Vagina (tissue), 2 donors: ENCODE measurements around the gene LMX1B. TPM values are rescaled to one million over a fixed set of nuclear protein-coding genes. Genes with fewer than 3 reads are reported as not detected.

Experiments
- DNase-seq, 2 donors: peaks; one replicate each; pipeline ENCODE4 v3.0.0-alpha.2; 2017; ENCODE audit errors: extremely low spot score in 2 of 2
- H3K27ac ChIP-seq: fragments of 200-600 bp; sonication (generic); one replicate; pipeline ENCODE4 v1.5.1; 2019
- H3K27me3 ChIP-seq: fragments of 200-600 bp; sonication (generic); one replicate; pipeline ENCODE4 v1.5.1; 2019
- H3K36me3 ChIP-seq, 2 donors: fragments of 200-600 bp; sonication (generic); one replicate each; pipeline ENCODE4 v1.5.1; 2017 to 2019
- H3K4me1 ChIP-seq: fragments of 200-600 bp; sonication (generic); one replicate; pipeline ENCODE4 v1.5.1; 2019
- H3K4me3 ChIP-seq, 2 donors: fragments of 200-600 bp; sonication (generic); 1 replicate in 1 of 2; 2 replicates in 1 of 2; pipeline ENCODE4 v1.5.1; 2016 to 2019
- H3K9me3 ChIP-seq: fragments of 200-600 bp; sonication (generic); one replicate; pipeline ENCODE4 v1.5.1; 2019
- CTCF ChIP-seq, 3 experiments: fragments of 450-650 bp in 2 of 3; fragments of 200-600 bp in 1 of 3; sonication (generic) in 1 of 3; IDR thresholded peaks; one replicate each; pipeline ENCODE4 v1.5.1; 2017 to 2019; ENCODE audit warnings: antibody characterized with exemption in 3 of 3, mild to moderate bottlenecking in 2 of 3, moderate library complexity in 2 of 3
- POLR2A ChIP-seq, 2 donors: fragments of 450-650 bp; IDR thresholded peaks; one replicate each; pipeline ENCODE4 v1.6.1; 2017; ENCODE audit warnings: antibody characterized with exemption in 2 of 2, mild to moderate bottlenecking in 2 of 2, moderate library complexity in 2 of 2
- POLR2AphosphoS5 ChIP-seq, 2 donors: sonication (generic); formaldehyde crosslinking; IDR thresholded peaks; one replicate each; pipeline ENCODE4 v1.9.0; 2017; ENCODE audit warnings: antibody characterized with exemption in 2 of 2, mild to moderate bottlenecking in 2 of 2, low read depth in 1 of 2; ENCODE audit not compliant: insufficient read depth in 1 of 2
- intact Hi-C: fragments of 100-400 bp; cut with DNase I; formaldehyde crosslinking; loops from one replicate; pipeline ENCODE4 v1.15.1; 2023
- total RNA-seq: library from RNA; depleted of rRNA; stranded (reverse); fragments of >200 nt; gene quantifications from one replicate; pipeline ENCODE4 v1.2.3, GENCODE V29; 2016

Gene LMX1B
- total RNA-seq, 1 donor from 2014 or later: not detected

GRCh38 chr9:126647585-126648411 is 34.1 kb downstream of the LMX1B start:
- Histone ChIP-seq H3K4me3 (no peak overlapping the region), H3K4me1 (no peaks in the 10 kb centered on the region), H3K9me3 (no peaks in the 10 kb centered on the region), H3K27me3 (peaks cover 4% of the 10 kb centered on the region), H3K36me3 (no peaks in the 10 kb centered on the region), H3K27ac (no peak overlapping the region)
- intact Hi-C loops: no loop called here
- TF ChIP-seq CTCF (IDR thresholded peaks at IDR 0.05) (no peak), POLR2A (IDR thresholded peaks at IDR 0.05) (no peak), POLR2AphosphoS5 (IDR thresholded peaks at IDR 0.05; ENCODE audit: insufficient read depth in 1 of 2, low read depth in 1 of 2) (no peak)
- DNase-seq: no peak

- Histone ChIP-seq H3K9me3 (no peaks in the 10 kb centered on the region), H3K27ac (no peak overlapping the region), H3K4me3 (no peak overlapping the region), H3K36me3 (no peaks in the 10 kb centered on the region), H3K4me1 (no peaks in the 10 kb centered on the region), H3K27me3 (peaks cover 2% of the 10 kb centered on the region)
- TF ChIP-seq POLR2A (IDR thresholded peaks at IDR 0.05) (no peak), CTCF (IDR thresholded peaks at IDR 0.05) (no peak), POLR2AphosphoS5 (IDR thresholded peaks at IDR 0.05; ENCODE audit: insufficient read depth in 1 of 2, low read depth in 1 of 2) (no peak)
- intact Hi-C loops: no loop called here
- no peak for DNase-seq
Observed at GRCh38 chr9:126649477-126649876, 35.7 kb downstream of the LMX1B start.

GRCh38 chr9:126650404-126651341 is 36.9 kb downstream of the LMX1B start:
- H3K9me3 ChIP-seq: no peaks in the 10 kb centered on the region
- H3K27me3 ChIP-seq: no peaks in the 10 kb centered on the region
- intact Hi-C loops: no loop called here
- H3K27ac ChIP-seq: no peak overlapping the region
- DNase-seq: no peak
- TF ChIP-seq POLR2AphosphoS5 (IDR thresholded peaks at IDR 0.05; ENCODE audit: insufficient read depth in 1 of 2, low read depth in 1 of 2): no peak
- TF ChIP-seq CTCF (IDR thresholded peaks at IDR 0.05): no peak
- TF ChIP-seq POLR2A (IDR thresholded peaks at IDR 0.05): no peak
- H3K4me1 ChIP-seq: no peaks in the 10 kb centered on the region
- H3K36me3 ChIP-seq: no peaks in the 10 kb centered on the region
- H3K4me3 ChIP-seq: no peak overlapping the region

GRCh38 chr9:126652140-126652582 is 38.4 kb downstream of the LMX1B start:
- TF ChIP-seq POLR2A (IDR thresholded peaks at IDR 0.05): no peak
- no peak for TF ChIP-seq CTCF (IDR thresholded peaks at IDR 0.05)
- TF ChIP-seq POLR2AphosphoS5 (IDR thresholded peaks at IDR 0.05; ENCODE audit: insufficient read depth in 1 of 2, low read depth in 1 of 2): no peak
- Histone ChIP-seq H3K27ac (no peak overlapping the region), H3K9me3 (no peaks in the 10 kb centered on the region), H3K27me3 (no peaks in the 10 kb centered on the region), H3K4me3 (no peak overlapping the region), H3K36me3 (no peaks in the 10 kb centered on the region), H3K4me1 (no peaks in the 10 kb centered on the region)
- intact Hi-C loops: no loop called here
- DNase-seq: no peak
